ENCODE data around the gene TOX2.

Gene TOX2

DNA sequence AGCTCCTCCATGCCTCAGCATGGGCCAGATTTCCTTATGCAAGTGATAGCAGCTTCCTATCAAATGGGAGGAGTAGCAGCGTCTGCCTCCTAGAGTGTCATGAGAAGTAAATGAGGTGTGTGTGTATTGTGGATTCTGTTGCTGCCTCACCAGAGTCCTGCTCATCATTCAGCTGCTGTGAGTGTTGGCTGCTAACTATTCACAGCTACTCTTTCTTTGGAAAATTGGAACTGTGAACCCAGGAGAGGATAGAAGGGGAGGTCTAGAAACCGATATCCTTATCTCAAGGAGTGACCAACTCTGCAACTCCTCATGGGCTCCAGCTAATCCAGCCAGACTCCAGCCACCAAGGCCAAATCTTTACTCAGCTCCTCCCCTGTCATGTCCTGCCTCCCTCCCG is 63.3 kb downstream of the TOX2 start:
- no peak overlapping the region for H3K4me3 ChIP-seq (ENCODE audit: low read depth, low read length)
- no peak for DNase-seq (ENCODE audit: low read depth)
- TF ChIP-seq, protein P1, sequence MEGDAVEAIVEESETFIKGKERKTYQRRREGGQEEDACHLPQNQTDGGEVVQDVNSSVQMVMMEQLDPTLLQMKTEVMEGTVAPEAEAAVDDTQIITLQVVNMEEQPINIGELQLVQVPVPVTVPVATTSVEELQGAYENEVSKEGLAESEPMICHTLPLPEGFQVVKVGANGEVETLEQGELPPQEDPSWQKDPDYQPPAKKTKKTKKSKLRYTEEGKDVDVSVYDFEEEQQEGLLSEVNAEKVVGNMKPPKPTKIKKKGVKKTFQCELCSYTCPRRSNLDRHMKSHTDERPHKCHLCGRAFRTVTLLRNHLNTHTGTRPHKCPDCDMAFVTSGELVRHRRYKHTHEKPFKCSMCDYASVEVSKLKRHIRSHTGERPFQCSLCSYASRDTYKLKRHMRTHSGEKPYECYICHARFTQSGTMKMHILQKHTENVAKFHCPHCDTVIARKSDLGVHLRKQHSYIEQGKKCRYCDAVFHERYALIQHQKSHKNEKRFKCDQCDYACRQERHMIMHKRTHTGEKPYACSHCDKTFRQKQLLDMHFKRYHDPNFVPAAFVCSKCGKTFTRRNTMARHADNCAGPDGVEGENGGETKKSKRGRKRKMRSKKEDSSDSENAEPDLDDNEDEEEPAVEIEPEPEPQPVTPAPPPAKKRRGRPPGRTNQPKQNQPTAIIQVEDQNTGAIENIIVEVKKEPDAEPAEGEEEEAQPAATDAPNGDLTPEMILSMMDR (IDR thresholded peaks at IDR 0.05; ENCODE audit: control insufficient read depth, extremely low read depth, insufficient read depth) = no peak

DNA sequence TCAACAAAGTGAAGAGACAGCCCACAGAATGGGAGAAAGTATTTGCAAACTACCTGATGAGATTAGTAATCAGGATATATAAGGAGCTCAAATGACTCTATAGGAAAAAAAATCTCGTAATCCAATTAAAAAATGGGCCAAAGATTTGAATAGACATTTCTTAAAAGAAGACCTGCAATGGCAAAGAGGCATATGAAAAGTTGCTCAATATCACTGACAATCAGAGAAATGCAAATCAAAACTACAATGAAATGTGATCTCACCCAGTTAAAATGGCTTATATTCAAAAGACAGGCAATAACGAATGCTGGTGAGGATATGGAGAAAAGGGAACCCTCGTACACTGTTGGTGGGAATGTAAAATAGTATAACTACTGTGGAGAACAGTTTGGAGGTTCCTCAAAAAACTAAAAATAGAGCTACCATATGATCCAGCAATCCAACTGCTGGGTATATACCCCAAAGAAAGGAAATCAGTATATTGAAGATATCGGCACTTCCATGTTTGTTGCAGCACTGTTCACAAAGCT is 65.0 kb downstream of the TOX2 start:
- DNase-seq (ENCODE audit: low read depth) = no peak
- H3K4me3 ChIP-seq (ENCODE audit: low read depth, low read length) = no peak overlapping the region
- TF ChIP-seq, protein P1 (IDR thresholded peaks at IDR 0.05; ENCODE audit: control insufficient read depth, extremely low read depth, insufficient read depth) = no peak

DNA sequence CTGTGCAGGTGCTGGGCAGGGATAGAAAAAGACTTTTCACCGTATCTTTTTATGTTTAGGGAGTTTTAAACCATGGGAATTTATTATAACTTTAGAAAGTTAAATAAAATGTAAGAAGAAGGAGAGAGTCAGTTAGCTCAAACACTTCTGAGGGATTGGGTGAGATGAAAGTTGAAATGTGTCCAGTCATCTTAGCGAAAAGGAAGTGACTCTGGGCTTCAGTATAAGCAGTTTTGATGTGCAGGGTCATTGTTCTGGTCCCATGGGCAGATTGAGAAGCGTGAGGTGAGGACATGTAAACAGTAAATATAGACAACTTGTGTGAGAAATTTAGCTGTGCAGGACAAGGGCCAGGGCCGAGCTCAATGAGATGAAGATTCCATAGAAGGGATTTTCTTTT is 66.9 kb downstream of the TOX2 start:
- H3K4me3 ChIP-seq (ENCODE audit: low read depth, low read length) = no peak overlapping the region
- TF ChIP-seq, protein P1 (IDR thresholded peaks at IDR 0.05; ENCODE audit: control insufficient read depth, extremely low read depth, insufficient read depth) = no peak
- DNase-seq (ENCODE audit: low read depth) = no peak

DNA sequence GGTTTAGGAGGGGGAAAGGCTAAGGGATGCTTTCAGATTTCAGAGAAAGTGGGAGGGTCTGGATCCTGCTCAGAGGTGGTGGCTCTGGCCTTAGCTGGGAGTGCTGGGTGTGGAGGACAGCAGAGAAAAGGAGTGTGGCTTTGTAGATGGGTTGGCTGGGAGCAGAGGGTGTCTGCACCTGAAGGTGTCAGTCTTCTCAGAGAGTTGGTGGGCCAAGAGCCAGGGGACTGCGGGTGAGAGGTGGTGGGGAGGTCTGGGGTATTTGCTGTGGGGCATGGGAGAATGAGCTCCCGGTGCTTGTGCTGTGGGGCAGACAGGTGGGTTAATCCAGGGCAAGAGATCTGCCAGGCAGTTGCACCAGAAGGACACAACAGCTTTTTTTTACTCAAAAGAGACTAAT is 67.4 kb downstream of the TOX2 start:
- TF ChIP-seq, protein P1 (IDR thresholded peaks at IDR 0.05; ENCODE audit: control insufficient read depth, extremely low read depth, insufficient read depth) = no peak
- DNase-seq (ENCODE audit: low read depth) = no peak
- no peak overlapping the region for H3K4me3 ChIP-seq (ENCODE audit: low read depth, low read length)

- no peak overlapping the region for H3K4me3 ChIP-seq (ENCODE audit: low read depth, low read length)
- no peak for DNase-seq (ENCODE audit: low read depth)
- TF ChIP-seq, protein P1 (IDR thresholded peaks at IDR 0.05; ENCODE audit: control insufficient read depth, extremely low read depth, insufficient read depth) = no peak
Measured at GRCh38 chr20:43982886-43983285, 68.2 kb downstream of the TOX2 start.

GRCh38 chr20:43983359-43983758 is 68.7 kb downstream of the TOX2 start:
- no peak for DNase-seq (ENCODE audit: low read depth)
- no peak overlapping the region for H3K4me3 ChIP-seq (ENCODE audit: low read depth, low read length)
- TF ChIP-seq, protein P1 (IDR thresholded peaks at IDR 0.05; ENCODE audit: control insufficient read depth, extremely low read depth, insufficient read depth) = peak; percentile 40; the same call in 1 of the 2 replicates

- DNase-seq (ENCODE audit: low read depth) = no peak
- TF ChIP-seq, protein P1 (IDR thresholded peaks at IDR 0.05; ENCODE audit: control insufficient read depth, extremely low read depth, insufficient read depth) = no peak
- H3K4me3 ChIP-seq (ENCODE audit: low read depth, low read length) = no peak overlapping the region
Measured at GRCh38 chr20:43983904-43984361, 69.3 kb downstream of the TOX2 start.
